Left colon (tissue), 2 donors: ENCODE data around the gene CLDN25. TPM values are rescaled to one million over a fixed set of nuclear protein-coding genes. Genes with fewer than 3 reads are reported as not detected.
"Not testable (repeated sequence)": the region's sequence is repeated elsewhere in the genome, so short reads cannot be mapped to it uniquely, and the experiment has no call there.

Experiments
- ATAC-seq: fragments of 200-7000 bp; cut with Tn5 transposase; one replicate; pipeline ENCODE4 v1.9.1; 2020; ENCODE audit warnings: mild to moderate bottlenecking, moderate library complexity
- DNase-seq, 2 donors: peaks; one replicate each; pipeline ENCODE4 v3.0.0-alpha.2; 2020
- intact Hi-C, 2 donors: fragments of 100-400 bp; cut with DNase I in 1 of 2; cut with micrococcal nuclease in 1 of 2; formaldehyde crosslinking; loops; one replicate each; pipeline versions ENCODE4 v1.11.2 to v1.14.0; 2022; cut with DNase I, micrococcal nuclease
- long read RNA-seq: library from polyadenylated mRNA; unstranded; transcript quantifications from one replicate; pipeline ENCODE4 v2.0.0, GENCODE V29; 2021
- total RNA-seq, 2 donors: library from RNA; stranded (reverse); fragmentation: NEBNext Ultra II Directional; extraction: Animal tissue kit (Norgen Biotek cat#: 25700); gene quantifications; one replicate each; pipeline ENCODE4 v1.2.1, GENCODE V29; 2021
- donor health status: DM: no; HTN: no; CAD: no.
- donor health status: DM: yes; HTN: yes; CAD: no.

CLDN25 gene
- total RNA-seq: not detected
- long read RNA-seq: 0 reads

DNA sequence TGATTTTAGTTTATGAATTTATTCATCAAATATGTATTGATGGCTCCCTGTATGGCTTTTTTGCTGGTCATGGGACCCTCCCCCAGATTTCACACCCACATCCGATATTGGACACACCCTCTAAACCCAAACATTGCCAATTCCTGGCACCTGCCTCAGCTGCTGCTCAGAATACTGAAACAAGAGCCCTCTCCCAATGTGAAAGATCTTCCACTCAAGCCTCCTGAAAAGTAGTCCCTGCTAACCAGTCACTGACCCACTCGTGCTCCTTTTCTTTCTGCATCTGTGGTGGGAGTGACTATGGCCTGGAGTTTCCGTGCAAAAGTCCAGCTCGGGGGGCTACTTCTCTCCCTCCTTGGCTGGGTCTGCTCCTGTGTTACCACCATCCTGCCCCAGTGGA lies at the start of gene CLDN25:
Gene CLDN25 (plus strand): TSS at position 301 of the 400 bp plus-strand sequence. CDS start 0 bp downstream, at position 301.
- DNase-seq (no peak), ATAC-seq (no peak)
- intact Hi-C loops: no loop called here

DNA sequence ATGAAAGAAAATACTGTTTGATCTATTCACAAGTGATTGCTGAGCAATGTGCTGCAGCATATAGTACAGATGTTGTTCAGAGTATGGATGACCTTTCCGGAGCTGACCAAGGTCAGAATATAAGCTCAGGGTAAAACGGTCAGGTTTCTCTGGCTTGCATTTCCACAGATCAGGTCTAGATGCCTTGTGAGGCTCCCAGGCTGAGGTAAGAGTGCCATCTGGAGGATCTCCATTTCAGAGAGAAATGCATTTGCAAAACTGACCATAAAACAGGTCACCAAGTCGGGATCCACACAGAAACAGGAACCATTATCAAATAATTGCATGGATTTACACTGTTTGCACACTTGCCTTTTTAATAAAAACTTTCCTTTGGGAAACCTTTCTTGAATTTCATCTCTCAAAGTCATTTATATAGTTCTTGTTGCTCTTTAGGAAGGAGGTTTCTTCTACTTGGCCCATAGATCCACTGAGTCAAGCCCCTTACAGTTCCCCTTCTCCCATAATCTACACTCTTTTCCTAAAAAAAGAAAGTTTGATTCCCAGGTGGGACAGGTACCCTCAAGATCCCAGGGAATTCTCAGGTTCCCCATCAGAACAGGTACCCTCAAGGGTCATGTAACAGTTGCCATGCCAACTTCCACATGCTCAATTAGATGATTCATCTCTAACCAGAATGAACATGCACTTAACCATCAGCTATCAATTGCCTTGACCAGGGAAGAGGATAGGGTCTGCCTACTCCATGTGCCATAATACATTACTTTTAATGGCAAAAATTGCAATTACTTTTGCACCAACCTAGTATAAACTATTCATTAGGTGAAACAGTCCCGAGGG lies 48.5 kb upstream of the CLDN25 start:
- peak; percentile 82 for ATAC-seq
- peak in 1 of 2 donors; percentile 24 for DNase-seq
- intact Hi-C loops: loop anchor here (5.0 to 10.0 kb wide), 2 partner anchors 424 to 426 kb away; no protein-coding TSS in a partner anchor

DNA sequence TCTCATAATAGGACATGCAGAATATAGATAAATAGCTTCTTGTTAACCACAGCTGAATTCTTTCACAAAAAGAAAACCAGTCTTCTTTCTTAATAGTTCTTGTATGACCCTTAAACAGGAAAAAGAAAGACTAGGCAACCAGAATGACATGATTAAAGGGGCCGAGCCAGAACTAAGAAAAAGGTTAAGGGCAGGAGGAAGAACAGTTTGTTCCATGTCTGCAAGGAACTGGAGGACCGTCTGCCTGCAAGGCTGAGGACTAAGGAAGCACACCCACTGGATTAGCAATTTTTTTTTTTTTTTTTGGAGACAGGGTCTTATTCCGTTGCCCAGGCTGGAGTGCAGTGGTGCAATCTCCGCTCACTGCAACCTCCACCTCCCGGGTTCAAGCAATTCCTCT lies 47.5 kb upstream of the CLDN25 start:
- no peak for ATAC-seq
- intact Hi-C loops: loop anchor here (5.0 to 10.0 kb wide), 2 partner anchors 425 to 427 kb away; no protein-coding TSS in a partner anchor
- DNase-seq: no peak

DNA sequence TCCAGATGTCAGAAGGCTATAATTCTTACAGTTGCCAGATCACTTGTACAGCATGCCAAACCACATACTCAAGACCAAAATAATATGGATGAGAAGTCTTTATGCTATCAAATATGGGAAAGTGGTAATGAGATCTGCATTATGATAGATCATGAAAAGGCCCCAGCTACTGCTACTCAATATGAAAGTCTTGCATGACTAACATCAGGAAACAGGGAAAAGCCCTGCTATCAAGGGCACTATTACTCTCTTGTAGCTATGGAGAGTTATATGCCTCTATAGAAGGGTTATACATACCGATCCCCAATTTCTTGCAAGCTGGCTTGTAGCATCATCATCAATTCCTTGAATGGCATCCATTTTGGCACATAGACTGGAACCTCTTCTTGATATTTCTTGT lies 43.3 kb upstream of the CLDN25 start:
- intact Hi-C loops: loop anchor here in 1 of 2 donors (10.0 kb wide), 1 partner anchor 432 kb away; no protein-coding TSS in a partner anchor
- DNase-seq: no peak
- no peak for ATAC-seq

DNA sequence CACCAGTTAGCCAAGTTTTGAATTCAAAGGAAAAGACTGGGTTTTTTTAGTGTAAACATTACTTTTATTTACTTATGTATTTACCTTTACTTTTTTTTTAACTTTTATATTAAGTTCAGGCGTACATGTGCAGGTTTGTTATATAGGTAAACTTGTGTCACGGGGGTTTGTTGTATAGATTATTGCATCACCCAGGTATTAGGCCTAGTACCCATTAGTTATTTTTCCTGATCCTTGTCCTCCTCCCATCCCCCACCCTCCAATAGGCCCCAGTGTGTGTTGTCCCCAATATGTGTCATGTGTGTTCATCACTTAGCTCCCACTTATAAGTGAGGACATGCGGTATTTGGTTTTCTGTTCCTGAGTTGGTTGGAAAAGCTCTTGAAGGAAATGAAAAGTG lies 26.7 kb upstream of the CLDN25 start:
- intact Hi-C loops: no loop called here
- no peak for DNase-seq
- no peak for ATAC-seq

DNA sequence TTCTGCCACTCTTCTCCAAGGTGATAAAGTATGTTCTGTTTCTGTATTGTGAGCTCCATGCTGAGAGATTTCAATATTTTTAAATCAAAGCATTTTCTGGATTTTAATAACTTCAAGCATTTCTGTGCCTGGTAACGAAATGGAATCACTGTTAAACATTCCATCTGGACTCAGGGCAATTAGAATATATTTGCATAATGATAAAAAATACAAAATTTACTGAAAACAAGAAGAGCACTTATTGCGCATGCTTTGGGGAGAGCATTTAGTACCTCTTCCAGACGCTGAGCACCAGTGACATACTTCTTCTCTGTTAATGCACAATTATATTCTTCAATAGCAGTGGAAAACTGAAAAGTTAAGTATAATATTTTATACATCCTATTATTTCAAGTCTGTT lies 19.4 kb upstream of the CLDN25 start:
- no peak for DNase-seq
- no peak for ATAC-seq
- intact Hi-C loops: no loop called here

GRCh38 chr11:113763040-113763439 lies 16.6 kb upstream of the CLDN25 start:
- DNase-seq, ATAC-seq, intact Hi-C loops: not testable (repeated sequence)

DNA sequence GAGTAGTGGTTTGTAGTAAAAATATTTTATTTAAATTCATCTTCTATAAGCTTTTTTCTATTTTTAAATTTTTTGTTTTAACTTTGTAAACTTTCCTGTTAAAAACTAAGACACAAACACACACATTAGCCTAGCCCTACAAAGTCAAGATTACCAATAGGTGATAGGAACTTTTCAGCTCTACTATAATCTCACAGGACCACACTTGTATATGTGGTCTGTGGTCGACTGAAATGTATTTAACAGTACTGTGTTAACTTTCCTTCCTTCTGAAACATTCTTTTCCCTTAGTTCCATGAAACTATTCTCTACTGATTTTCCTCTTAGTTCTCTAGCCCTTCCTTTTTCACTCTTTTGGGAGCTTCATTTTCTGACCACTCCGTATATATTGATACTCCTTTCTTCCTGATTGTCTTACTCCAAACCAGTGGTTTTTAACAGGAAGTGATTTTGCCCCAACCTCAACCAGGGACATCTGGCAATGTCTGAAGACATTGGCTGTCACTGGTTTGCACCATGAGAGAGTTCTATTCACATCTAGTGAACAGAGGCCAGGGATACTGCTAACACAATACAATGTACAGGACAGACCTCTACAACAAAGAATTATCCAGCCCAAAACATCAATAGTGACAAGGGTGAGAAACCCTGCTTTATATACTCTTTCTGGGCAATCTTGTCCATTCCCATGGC lies 14.9 kb upstream of the CLDN25 start:
- intact Hi-C loops: no loop called here
- DNase-seq (no peak), ATAC-seq (no peak)

GRCh38 chr11:113771964-113772363 lies 7.6 kb upstream of the CLDN25 start:
- ATAC-seq (no peak), DNase-seq (no peak)
- intact Hi-C loops: no loop called here

- ATAC-seq: peak; percentile 53
- DNase-seq: peak in 1 of 2 donors; percentile 50
- intact Hi-C loops: no loop called here
Measured at GRCh38 chr11:113773092-113773415, 6.5 kb upstream of the CLDN25 start.

DNA sequence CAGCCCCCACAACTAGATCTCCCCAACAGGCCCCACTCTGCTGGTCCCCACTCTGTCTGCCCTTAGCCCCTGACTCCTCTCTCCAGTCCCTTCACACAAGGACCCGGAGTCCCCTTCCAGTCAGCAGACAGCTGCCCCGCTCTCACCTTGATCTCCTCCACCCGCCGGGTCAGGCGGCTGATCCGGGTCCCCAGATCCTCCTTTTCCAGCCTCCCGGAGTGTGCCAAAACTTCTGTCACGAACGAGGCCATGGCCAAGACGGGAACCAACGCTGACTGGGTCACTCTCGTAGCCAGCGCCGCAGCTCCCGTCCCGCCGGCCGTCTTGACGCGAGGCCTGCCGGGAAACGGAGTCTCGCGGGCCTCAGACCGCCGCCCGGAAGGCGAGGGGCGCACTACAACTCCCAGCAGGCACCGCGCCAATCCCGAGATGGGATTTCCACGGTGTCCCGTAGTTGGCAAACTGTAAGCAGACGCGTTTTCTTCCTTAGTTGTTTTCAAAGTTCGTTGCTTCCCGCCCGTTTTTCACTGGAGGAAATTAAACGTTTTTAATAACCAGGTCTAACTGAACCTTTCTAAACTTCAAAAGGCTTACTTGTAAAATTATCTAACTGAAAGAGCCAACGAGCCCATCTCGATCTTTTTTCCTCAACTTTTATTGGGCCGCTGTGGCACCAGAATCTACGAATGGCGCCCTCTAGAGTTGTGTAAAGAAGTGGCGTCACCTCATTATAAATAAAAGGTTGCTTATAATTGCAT lies 6.0 kb upstream of the CLDN25 start, which contains the start of gene ZW10:
Gene ZW10 (minus strand): TSS at position 277 of the 758 bp plus-strand sequence. CDS start 26 bp downstream, at position 251.
- DNase-seq (peak; percentile 95 to 98), ATAC-seq (peak; percentile 98)
- intact Hi-C loops: no loop called here

- intact Hi-C loops: no loop called here
- DNase-seq (no peak), ATAC-seq (no peak)
Measured at GRCh38 chr11:113774174-113774503, 5.5 kb upstream of the CLDN25 start.

DNA sequence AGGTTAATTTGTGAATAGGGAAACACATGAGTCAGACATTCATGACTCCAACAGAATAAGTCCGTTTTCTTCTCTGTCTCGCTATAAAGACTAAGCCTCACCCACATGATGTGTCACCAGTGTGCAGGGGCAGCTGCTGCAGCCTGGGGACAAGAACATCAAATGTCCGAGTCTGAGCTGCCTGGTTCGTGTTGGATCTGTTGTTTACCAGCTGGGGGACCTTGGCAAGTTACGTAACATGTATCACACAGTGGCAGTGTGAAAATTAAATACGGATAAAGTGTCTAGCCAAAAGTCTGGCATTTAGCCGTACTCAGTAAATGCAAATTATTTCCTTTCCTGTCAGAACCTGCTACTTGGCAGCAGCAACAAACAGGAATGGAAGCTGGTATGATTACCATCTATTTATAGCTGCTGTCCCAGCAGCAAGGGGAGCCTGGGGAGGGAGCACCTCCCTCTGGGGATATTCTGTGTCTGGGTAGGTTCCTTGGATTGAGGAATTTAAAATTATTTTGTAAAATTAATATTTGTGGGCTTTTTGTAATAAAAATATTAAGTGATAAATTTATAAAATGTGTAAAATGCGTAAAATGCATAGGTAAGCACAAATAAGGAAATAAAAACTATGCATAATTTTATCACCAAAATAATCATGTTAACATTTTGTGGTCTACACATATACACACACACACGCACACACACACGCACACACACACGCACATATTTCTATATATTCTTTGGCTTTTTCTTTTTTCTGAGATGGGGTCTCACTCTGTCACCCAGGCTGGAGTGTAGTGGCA lies 1.3 kb upstream of the CLDN25 start:
- DNase-seq: no peak
- intact Hi-C loops: no loop called here
- ATAC-seq: no peak

DNA sequence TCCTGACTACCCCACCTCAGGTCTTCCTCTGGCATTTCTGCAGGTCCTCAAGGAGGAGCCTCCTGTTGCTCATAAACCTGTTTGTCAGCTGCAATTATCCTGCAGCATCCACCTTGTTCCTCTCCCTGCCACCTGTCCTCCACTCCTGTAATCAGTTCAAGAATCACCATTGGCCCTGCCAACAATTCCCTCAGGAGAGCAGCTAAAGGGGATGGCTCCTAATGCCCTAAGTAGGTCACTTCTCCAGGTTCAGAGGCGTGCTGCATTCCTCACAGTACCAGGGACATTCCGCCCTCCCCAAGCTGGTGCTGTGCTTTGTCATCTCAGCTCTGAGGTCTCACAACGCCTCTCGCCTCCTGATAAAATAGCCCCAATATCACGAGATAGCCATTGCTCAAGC lies 2.1 kb downstream of the CLDN25 start:
- ATAC-seq: no peak
- intact Hi-C loops: no loop called here
- no peak for DNase-seq

DNA sequence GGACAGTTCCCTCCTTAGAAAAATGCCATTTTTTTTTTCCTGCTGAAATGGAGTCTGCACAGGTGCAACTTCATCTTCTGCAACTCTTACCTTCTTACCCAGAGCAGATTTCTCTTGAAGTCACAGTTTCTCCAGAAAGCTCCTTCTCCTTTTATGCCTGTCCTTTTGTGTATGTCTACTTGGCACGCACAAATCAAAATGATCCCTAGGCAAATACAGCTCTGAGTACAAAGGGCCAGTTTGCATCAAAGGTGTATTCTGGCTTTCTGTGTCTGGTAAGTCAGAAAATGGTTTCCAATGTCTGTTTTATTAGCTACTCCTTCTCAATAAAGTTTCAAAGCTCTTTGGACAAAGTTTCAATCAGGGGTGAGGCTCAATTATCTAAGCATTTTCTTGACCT lies 2.5 kb downstream of the CLDN25 start:
- ATAC-seq (no peak), DNase-seq (no peak)
- intact Hi-C loops: no loop called here

DNA sequence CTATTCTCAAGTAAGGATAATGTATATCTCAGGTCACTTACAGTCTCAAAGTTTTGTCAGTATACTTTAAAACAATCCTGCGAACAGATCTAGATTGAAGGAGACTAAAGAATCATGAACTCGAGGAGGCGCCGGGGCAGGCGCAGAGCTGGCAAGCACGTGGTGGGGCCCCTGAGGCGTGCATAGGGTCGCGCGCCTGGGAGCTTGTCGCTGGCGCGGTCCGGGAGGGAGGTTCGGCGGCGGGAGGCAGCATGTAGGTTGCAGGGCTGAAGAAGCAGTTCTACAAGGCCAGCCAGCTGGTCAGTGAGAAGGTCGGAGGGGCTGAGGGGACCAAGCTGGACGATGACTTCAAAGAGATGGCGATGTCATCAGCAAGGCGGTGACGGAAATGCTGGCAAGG lies 9.4 kb downstream of the CLDN25 start:
- ATAC-seq, DNase-seq, intact Hi-C loops: not testable (repeated sequence)

DNA sequence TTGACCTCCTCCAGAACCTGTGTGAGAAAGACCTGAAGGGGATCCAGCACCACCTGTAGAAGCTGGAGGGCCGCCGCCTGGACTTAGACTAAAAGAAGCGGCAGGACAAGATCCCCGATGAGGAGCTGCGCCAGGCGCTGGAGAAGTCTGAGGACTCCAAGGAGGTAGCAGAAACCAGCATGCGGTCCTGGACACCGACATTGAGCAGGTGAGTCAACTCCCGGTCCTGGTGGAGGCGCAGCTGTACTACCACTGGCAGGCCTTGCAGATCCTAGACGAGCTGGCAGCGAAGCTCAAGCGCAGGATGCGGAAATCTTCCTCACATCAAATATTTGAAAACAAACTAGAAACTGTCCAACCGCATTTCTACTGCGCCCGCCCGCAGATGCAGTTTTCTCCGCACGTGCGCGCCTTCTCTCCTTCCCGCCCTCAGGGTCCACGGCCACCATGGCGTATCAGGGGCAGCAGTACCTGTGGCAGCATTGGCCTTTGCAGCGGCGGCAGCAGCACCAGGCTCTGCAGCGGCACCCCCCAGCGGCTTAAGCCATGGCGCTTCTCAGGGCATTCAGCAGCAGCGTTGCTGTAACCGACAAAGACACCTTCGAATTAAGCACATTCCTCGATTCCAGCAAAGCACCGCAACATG lies 10.2 kb downstream of the CLDN25 start:
- no peak for DNase-seq
- ATAC-seq: no peak
- intact Hi-C loops: no loop called here

GRCh38 chr11:113796663-113797259 lies 17.2 kb downstream of the CLDN25 start:
- ATAC-seq (peak; percentile 78), DNase-seq (peak in 1 of 2 donors; percentile 11)
- intact Hi-C loops: no loop called here
